HCT116 (cell line): ENCODE results near the gene SRP19. TPM values are rescaled to one million over a fixed set of nuclear protein-coding genes. Genes with fewer than 3 reads are reported as not detected.
"Not testable (repeated sequence)": the region's sequence is repeated elsewhere in the genome, so short reads cannot be mapped to it uniquely, and the experiment has no call there.

Source experiments
- ATAC-seq: fragments of 200-7000 bp; cut with Tn5 transposase; 2 replicates; pipeline ENCODE4 v1.9.1; 2020; ENCODE audit warnings: mild to moderate bottlenecking, moderate library complexity
- BruUV-seq: library from RNA; stranded (reverse); fragments of 400-500 nt; replicated peaks from 2 replicates; lab custom pipeline; 2021; lab: Mats Ljungman, UMichigan
- CTCF ChIA-PET: fragments of 300-600 bp; sonication (Branson Sonifier 250); formaldehyde crosslinking; loops from one replicate; lab custom pipeline; 2021; ENCODE audit warnings: antibody characterized with exemption; lab: Charles Lee
- POLR2A ChIA-PET: fragments of 300-600, 350-600 bp; sonication (Branson Sonifier 250); formaldehyde crosslinking; loops from one replicate; lab custom pipeline; 2021; ENCODE audit warnings: antibody characterized with exemption; lab: Charles Lee
- RAD21 ChIA-PET, 2 experiments: fragments of 300-600 bp; sonication (Branson Sonifier 250); formaldehyde crosslinking; loops; one replicate each; lab custom pipeline; 2023; ENCODE audit warnings: low total read pairs in 2 of 2; ENCODE audit not compliant: uncharacterized antibody in 2 of 2, unreplicated experiment in 2 of 2, low non-redundant PET in 1 of 2; lab: Charles Lee
- DNase-seq: peaks from one replicate; pipeline ENCODE4 v3.0.0-alpha.2; 2010; ENCODE audit warnings: low read depth, low spot score
- H2AFZ ChIP-seq: fragments of 200-600 bp; shearing (Covaris generic), sonication (generic); 2 replicates; pipeline ENCODE4 v1.6.1; 2017; ENCODE audit warnings: low read depth, mixed run types, mixed read lengths, antibody characterized with exemption, low read length; ENCODE audit not compliant: poor library complexity, severe bottlenecking
- H3K27ac ChIP-seq: 2 replicates; pipeline ENCODE4 v1.5.1; 2012; ENCODE audit warnings: low read depth, low read length
- H3K27me3 ChIP-seq: fragments of 200-600 bp; sonication (generic); 2 replicates; pipeline ENCODE4 v1.6.1; 2016; ENCODE audit warnings: mixed run types, low read length, mixed read lengths; ENCODE audit not compliant: insufficient read depth
- H3K36me3 ChIP-seq, 2 experiments: fragments of 200-500 bp in 1 of 2; fragments of 200-600 bp in 1 of 2; sonication (Bioruptor generic) in 1 of 2; sonication (generic) in 1 of 2; 2 replicates each; pipeline versions ENCODE4 v1.5.1 to v1.6.1; 2014 to 2016; ENCODE audit warnings: low read length in 2 of 2, inconsistent platforms in 1 of 2, mixed read lengths in 1 of 2, mixed run types in 1 of 2; ENCODE audit not compliant: insufficient read depth in 2 of 2, control insufficient read depth in 1 of 2
- H3K4me1 ChIP-seq, 2 experiments: fragments of 200-600 bp in 1 of 2; sonication (generic) in 1 of 2; 2 replicates each; pipeline versions ENCODE4 v1.5.1 to v1.6.1; 2012 to 2017; ENCODE audit warnings: low read length in 2 of 2, inconsistent platforms in 1 of 2, mild to moderate bottlenecking in 1 of 2, mixed read lengths in 1 of 2, mixed run types in 1 of 2, moderate library complexity in 1 of 2; ENCODE audit not compliant: insufficient read depth in 2 of 2, control insufficient read depth in 1 of 2
- H3K4me2 ChIP-seq: fragments of 200-600 bp; sonication (generic); 2 replicates; pipeline ENCODE4 v1.6.1; 2017; ENCODE audit warnings: mixed run types, low read length, mixed read lengths
- H3K4me3 ChIP-seq, 2 experiments: fragments of 200-600 bp in 1 of 2; sonication (generic) in 1 of 2; replicated peaks in 1 of 2; 2 replicates each; pipeline ENCODE4 v1.5.1; 2011 to 2016; ENCODE audit warnings: low read length in 2 of 2, control low read depth in 1 of 2, low read depth in 1 of 2, mild to moderate bottlenecking in 1 of 2, mixed read lengths in 1 of 2, mixed run types in 1 of 2
- H3K79me2 ChIP-seq: fragments of 200-600 bp; sonication (generic); 2 replicates; pipeline ENCODE4 v1.6.1; 2017; ENCODE audit warnings: mild to moderate bottlenecking, mixed run types, low read length, moderate library complexity, mixed read lengths; ENCODE audit not compliant: insufficient read depth
- H3K9ac ChIP-seq: fragments of 200-600 bp; sonication (generic); 2 replicates; pipeline ENCODE4 v1.6.1; 2016; ENCODE audit warnings: low read length, mixed read lengths
- H3K9me2 ChIP-seq: fragments of 200-600 bp; sonication (generic), shearing (Covaris generic); 2 replicates; pipeline ENCODE4 v1.6.1; 2017; ENCODE audit warnings: mixed run types, mild to moderate bottlenecking, moderate library complexity; ENCODE audit not compliant: insufficient read depth
- H3K9me3 ChIP-seq, 2 experiments: fragments of 200-500 bp in 1 of 2; fragments of 200-600 bp in 1 of 2; sonication (Bioruptor generic) in 1 of 2; sonication (generic) in 1 of 2; 2 replicates each; pipeline ENCODE4 v1.6.1; 2014 to 2017; ENCODE audit warnings: low read length in 2 of 2, mixed read lengths in 2 of 2, inconsistent platforms in 1 of 2, low read depth in 1 of 2, mild to moderate bottlenecking in 1 of 2, mixed run types in 1 of 2, moderate library complexity in 1 of 2; ENCODE audit not compliant: control insufficient read depth in 1 of 2, insufficient read depth in 1 of 2
- H4K20me1 ChIP-seq: fragments of 200-600 bp; sonication (generic), shearing (Covaris generic); 2 replicates; pipeline ENCODE4 v1.6.1; 2017; ENCODE audit warnings: mixed run types, mild to moderate bottlenecking, moderate library complexity; ENCODE audit not compliant: insufficient read depth
- ATF3 ChIP-seq: IDR thresholded peaks from 2 replicates; pipeline ENCODE4 v1.6.1; 2012
- CBX3 ChIP-seq: IDR thresholded peaks from 2 replicates; pipeline ENCODE4 v1.6.1; 2012; ENCODE audit warnings: low read depth
- CEBPB ChIP-seq: IDR thresholded peaks from 2 replicates; pipeline ENCODE4 v1.6.1; 2012; ENCODE audit warnings: low read depth
- CTCF ChIP-seq, 3 experiments: fragments of 200-600 bp in 1 of 3; sonication (generic) in 1 of 3; IDR thresholded peaks in 2 of 3; conservative IDR thresholded peaks in 1 of 3; 2 replicates each; pipeline ENCODE4 v1.5.1; 2012 to 2017; ENCODE audit warnings: low read depth in 2 of 3, low read length in 2 of 3, antibody characterized with exemption in 1 of 3, borderline replicate concordance in 1 of 3, control low read depth in 1 of 3, mild to moderate bottlenecking in 1 of 3, mixed read lengths in 1 of 3, mixed run types in 1 of 3, moderate library complexity in 1 of 3; ENCODE audit not compliant: insufficient read depth in 1 of 3
- EGR1 ChIP-seq: IDR thresholded peaks from 2 replicates; pipeline ENCODE4 v1.6.1; 2012; ENCODE audit warnings: low read depth
- ELF1 ChIP-seq: IDR thresholded peaks from 2 replicates; pipeline ENCODE4 v1.6.1; 2012; ENCODE audit warnings: low read depth, borderline replicate concordance
- EZH2 ChIP-seq: fragments of 200-600 bp; sonication (generic); IDR thresholded peaks from 2 replicates; pipeline ENCODE4 v1.6.1; 2017; ENCODE audit warnings: antibody characterized with exemption, mixed run types
- FOSL1 ChIP-seq: IDR thresholded peaks from 2 replicates; pipeline ENCODE4 v1.6.1; 2012; ENCODE audit warnings: low read depth
- SIN3A ChIP-seq: IDR thresholded peaks from 2 replicates; pipeline ENCODE4 v1.6.1; 2012; ENCODE audit warnings: low read depth
- TCF7L2 ChIP-seq: IDR thresholded peaks from 2 replicates; pipeline ENCODE4 v1.7.0; 2011; ENCODE audit warnings: borderline replicate concordance, inconsistent platforms; ENCODE audit not compliant: insufficient read depth, insufficient read length; ENCODE audit errors: extremely low read depth
- ZFX ChIP-seq: fragments of 450-650 bp; IDR thresholded peaks from 2 replicates; pipeline ENCODE4 v1.6.1; 2017
- ZNF274 ChIP-seq: fragments of 200-500 bp; sonication (Bioruptor generic); IDR thresholded peaks from 2 replicates; pipeline ENCODE4 v1.6.1; 2014; ENCODE audit warnings: mild to moderate bottlenecking, low read depth, low read length, inconsistent platforms
- intact Hi-C: fragments of 100-400 bp; cut with micrococcal nuclease; formaldehyde crosslinking; loops from 2 replicates; pipeline ENCODE4 v1.10.0; 2022
- total RNA-seq: library from RNA; stranded (reverse); gene quantifications from one replicate; pipeline ENCODE4 v1.2.1, GENCODE V29; 2021; ENCODE audit not compliant: unreplicated experiment

Gene SRP19
- total RNA-seq, 1 experiment from 2014 or later = 45.3 TPM

GRCh38 chr5:112886975-112887374 lies 25.9 kb downstream of the SRP19 start:
- intact Hi-C loops = no loop called here
- RAD21 ChIA-PET = no interaction called here
- BruUV-seq = no TSS peak
- Histone ChIP-seq H3K4me1 (no peaks in the 10 kb centered on the region), H3K4me2 (no peak overlapping the region), H3K27me3 (no peaks in the 10 kb centered on the region), H4K20me1 (no peaks in the 10 kb centered on the region), H3K9me2 (no peaks in the 10 kb centered on the region), H3K9me3 (no peaks in the 10 kb centered on the region), H3K36me3 (peaks cover 15 to 17% of the 10 kb centered on the region in 2 experiments; a peak in 2 of 4 replicates)
- CTCF ChIA-PET = no interaction called here
- no peak for DNase-seq
- TF ChIP-seq CEBPB (no peak), ZNF274 (no peak), CTCF (IDR thresholded peaks at IDR 0.05 in 2 of 3, conservative IDR thresholded peaks at IDR 0.05 in 1 of 3; ENCODE audit: borderline replicate concordance in 1 of 3, insufficient read depth in 1 of 3, low read depth in 2 of 3, low read length in 2 of 3) (no peak), EGR1 (no peak), FOSL1 (no peak), ZFX (no peak), TCF7L2 (no peak), EZH2 (no peak), CBX3 (no peak), ELF1 (no peak), SIN3A (no peak), ATF3 (no peak)
- TF ChIP-seq, all 23 proteins: peak for 0
- no peak overlapping the region for H3K4me3 ChIP-seq
- H3K9ac ChIP-seq = no peak overlapping the region
- H3K79me2 ChIP-seq = peaks cover 10% of the 10 kb centered on the region; the same call in 1 of the 2 replicates
- ATAC-seq = no peak
- POLR2A ChIA-PET = no interaction called here
- H3K27ac ChIP-seq = no peak overlapping the region
- H2AFZ ChIP-seq = no peak overlapping the region

DNA sequence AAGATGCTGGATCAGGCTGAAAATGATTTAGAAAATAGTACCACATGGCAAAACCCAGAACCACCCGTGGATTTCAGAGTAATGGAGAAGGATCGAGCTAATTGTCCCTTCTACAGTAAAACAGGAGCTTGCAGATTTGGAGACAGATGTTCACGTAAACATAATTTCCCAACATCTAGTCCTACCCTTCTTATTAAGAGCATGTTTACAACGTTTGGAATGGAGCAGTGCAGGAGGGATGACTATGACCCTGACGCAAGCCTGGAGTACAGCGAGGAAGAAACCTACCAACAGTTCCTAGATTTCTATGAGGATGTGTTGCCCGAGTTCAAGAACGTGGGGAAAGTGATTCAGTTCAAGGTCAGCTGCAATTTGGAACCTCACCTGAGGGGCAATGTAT lies 31.0 kb downstream of the SRP19 start:
- POLR2A ChIA-PET, DNase-seq, intact Hi-C loops: not testable (repeated sequence)

More for the DNA sequence above, 31.0 kb downstream of the SRP19 start:
- H4K20me1 ChIP-seq, H3K4me2 ChIP-seq, H3K36me3 ChIP-seq, H2AFZ ChIP-seq, H3K4me1 ChIP-seq, H3K9me2 ChIP-seq, H3K4me3 ChIP-seq, H3K27ac ChIP-seq, ATAC-seq, H3K9ac ChIP-seq, H3K27me3 ChIP-seq, BruUV-seq, RAD21 ChIA-PET, H3K9me3 ChIP-seq, CTCF ChIA-PET: not testable (repeated sequence)
- H3K79me2 ChIP-seq = peaks cover 13% of the 10 kb centered on the region; the same call in 1 of the 2 replicates
